GM19023 (cell line): Measurements from ENCODE around the gene DLGAP1.
"Not testable (repeated sequence)": the region's sequence is repeated elsewhere in the genome, so short reads cannot be mapped to it uniquely, and the experiment has no call there.

Source experiments
- ATAC-seq: cut with Tn5 transposase; IDR thresholded peaks from one replicate; pipeline ENCODE4 v1.9.1; 2021; ENCODE audit warnings: mild to moderate bottlenecking, moderate library complexity; ENCODE audit not compliant: unreplicated experiment

The DLGAP1 gene

GRCh38 chr18:3599195-3599594 lies 855.9 kb downstream of the DLGAP1 start:
- ATAC-seq, result no peak

DNA sequence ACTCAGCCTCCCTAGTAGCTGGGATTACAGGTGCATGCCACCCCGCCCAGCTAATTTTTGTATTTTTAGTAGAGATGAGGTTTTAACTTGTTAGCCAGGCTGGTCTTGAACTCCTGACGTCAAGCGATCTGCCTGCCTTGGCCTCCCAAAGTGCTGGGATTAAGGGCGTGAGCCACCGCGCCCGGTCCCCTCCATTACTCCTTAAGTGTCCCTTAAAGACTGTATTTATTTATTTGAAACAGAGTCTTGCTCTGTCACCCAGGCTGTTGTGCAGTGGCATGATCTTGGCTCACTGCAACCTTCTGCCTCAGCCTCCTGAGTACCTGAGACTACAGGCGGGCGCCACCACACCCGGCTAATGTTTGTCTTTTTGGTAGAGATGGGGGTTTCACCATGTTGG lies 856.5 kb downstream of the DLGAP1 start:
- no peak for ATAC-seq

DNA sequence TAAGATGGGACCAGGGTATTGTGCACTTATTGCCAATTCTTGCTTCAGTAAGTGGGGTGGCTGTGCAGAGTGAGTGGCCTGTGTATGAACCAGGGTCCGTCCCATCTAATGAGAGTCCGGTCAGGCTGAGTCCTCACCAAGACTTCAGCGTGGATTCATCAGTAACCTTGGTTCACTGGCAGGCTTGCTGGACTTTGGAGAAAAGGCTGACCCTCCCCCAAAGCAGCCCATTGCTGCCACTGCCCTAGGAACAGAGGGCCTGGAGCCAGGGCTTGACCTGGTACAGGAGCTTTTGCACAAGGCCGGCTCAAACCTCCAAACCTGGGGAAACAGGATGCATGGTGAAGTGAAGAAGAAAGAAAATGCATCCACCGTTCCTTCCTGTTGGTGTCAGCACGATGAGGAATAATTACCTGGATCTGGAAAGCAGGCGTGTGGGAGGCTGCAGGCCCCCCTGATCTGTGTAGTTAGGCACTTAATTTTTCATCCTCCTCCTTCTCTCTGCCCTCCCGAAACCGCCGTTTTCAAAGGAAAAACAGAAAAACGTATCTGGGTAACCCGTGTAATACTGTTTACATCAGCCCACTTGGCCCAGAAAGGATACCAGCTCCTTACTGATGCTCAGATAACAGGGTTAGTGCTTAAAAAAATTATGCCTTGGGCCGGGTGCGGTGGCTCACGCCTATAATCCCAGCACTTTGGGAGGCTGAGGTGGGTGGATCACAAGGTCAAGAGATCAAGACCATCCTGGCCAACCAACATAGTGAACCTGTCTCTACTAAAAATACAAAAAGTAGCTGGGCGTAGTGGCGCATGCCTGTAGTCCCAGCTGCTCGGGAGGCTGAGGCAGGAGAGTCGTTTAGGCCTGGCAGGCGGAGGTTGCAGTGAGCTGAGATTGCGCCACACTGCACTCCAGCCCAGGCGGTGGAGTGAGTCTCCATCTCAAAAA lies 857.4 kb downstream of the DLGAP1 start:
- ATAC-seq, result no peak

DNA sequence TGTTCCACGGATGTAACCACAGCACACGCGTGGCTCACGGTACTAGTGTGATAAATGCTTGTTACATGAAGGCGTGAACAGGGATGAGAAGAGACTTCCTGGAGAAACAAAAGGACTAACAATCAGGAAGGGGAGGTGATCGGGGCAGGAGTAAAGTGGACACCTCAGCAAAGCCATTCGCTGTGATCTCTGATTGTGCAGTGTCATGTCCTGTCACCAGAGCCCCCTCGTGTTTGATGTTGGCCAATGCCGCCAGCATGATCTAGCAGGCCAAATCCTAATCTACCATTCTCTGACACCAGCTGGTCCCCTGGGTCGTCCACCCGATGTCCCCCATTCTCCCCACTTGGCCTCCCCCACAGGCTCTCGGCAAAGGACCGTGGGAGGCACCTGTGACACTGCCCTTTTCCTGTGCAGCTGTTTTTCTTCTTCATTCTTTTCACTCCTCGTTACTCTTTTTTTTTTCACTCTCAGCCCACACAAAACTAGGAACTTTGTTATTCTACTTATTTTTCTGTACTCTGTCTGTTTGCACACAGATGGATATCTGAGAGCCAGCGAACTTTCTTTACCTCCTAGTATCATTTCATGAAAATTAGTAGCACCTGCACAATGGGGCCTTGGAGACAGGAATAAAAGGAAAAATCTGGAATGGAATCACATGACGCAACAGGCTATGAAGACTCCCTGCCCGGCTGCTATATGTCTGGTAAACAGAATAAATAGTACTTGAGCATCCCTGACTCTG lies 858.3 kb downstream of the DLGAP1 start:
- no peak for ATAC-seq

DNA sequence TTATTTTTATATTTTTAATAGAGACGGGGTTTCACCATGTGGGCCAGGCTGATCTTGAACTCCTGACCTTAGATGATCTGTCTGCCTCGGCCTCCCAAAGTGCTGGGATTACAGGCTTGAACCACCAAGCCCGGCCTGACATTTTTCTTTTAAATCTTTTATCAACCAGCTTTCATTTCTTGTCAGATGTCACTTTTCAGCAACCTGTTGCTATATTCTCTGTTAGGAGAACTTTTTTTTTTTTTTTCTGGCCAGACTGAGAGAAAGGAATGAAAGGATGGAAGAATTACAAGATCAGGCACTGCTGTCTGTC lies 858.8 kb downstream of the DLGAP1 start:
- ATAC-seq, result no peak

GRCh38 chr18:3595369-3596273 lies 859.5 kb downstream of the DLGAP1 start:
- peak; percentile 38 for ATAC-seq

GRCh38 chr18:3594760-3595368 lies 860.2 kb downstream of the DLGAP1 start:
- no peak for ATAC-seq

DNA sequence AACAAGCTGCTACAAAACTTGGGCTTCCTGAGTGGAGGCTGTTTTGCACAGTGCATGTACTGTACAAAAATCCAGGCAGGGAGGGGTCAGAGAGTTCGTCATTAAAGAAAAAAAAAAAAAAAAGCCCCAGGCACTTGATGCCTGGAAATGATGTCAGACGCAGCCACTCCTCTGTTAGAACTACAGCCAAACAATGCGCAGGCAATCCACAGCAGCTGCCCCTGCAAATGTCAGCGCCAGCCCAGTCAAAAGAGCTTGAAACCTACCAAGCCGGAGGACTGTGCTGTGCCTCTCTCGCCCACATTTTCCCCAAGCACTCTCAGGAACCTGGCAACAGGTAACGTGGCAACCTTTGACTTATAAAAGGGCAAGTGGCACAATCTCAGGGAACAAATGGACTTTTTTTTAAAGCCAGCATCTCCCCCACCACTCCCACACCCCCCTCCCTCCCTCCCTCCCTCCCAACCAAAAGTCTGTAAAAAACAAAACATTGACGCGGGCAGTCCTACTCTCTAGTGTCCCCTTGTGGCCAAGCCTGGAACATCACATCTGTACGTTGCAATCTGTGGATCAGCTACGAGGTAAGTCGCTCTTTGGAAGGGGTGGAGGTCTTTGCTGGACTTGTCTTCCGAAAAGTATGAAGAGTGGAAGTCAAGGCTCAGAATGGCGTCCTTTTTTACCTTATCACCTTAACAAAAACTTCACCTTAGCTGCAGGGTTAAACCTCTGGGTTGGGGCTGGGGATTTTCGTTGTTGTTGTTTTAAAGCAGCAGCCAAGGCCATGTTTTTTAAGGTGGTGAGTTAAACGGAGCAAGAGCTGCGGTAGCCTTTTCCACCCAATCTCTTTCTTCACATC lies 861.0 kb downstream of the DLGAP1 start:
- peak; percentile 60 for ATAC-seq

DNA sequence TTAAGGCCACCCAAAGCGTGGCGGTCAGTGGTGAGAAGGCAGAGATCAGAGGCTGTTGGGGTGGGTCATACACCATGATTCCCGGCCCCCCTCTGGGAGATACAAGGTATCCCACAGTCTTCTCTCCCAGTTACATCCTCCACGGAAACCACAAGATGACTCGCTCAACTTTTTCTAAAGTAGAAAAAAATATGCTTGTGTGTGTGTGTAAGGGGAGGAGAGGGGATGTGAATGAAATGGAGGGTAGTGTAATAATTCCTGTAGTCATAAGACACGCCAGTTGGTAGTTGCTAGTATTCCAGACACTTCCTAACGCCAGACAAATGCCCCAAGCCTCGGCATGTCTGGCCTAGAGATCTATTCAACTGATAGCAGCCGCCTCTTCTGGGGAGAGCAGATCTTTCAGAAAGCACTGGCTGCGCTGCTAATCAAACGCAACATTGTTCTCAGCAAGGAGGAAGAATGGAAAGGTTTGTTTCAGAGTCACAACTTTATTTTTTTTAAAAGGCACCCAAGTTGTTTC lies 861.7 kb downstream of the DLGAP1 start:
- no peak for ATAC-seq

GRCh38 chr18:3592864-3593263 lies 862.2 kb downstream of the DLGAP1 start:
- ATAC-seq, result no peak

GRCh38 chr18:3590096-3590630 lies 864.9 kb downstream of the DLGAP1 start:
- no peak for ATAC-seq

- ATAC-seq, result peak; percentile 11
These were observed 869.2 kb downstream of the DLGAP1 start for GRCh38 chr18:3585656-3586509.

DNA sequence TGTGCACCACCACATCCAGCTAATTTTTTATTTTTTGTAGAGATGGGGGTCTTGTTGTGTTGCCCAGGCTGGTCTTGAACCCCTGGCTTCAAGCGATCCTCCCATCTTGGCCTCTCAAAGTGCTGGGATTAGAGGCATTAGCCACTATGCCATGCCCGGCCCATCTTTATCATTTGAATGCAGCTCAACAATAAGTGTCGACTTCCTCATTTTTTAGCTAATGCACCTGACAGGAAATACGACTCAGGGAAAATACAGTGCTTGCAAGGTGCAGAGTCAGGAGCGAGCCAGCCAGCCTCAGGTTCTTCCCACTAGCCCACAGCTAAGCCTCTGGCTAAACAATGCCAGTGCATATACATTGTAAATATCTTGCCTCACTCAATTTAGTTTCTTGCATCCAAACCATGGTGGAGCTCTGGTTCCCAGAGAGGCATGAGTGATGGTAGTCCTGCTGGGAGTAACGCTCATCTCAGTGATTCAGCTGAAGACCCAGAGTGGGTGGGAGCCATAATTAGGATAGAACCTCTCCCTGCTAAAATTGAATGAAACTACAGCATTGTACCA lies 870.1 kb downstream of the DLGAP1 start:
- ATAC-seq, result no peak

DNA sequence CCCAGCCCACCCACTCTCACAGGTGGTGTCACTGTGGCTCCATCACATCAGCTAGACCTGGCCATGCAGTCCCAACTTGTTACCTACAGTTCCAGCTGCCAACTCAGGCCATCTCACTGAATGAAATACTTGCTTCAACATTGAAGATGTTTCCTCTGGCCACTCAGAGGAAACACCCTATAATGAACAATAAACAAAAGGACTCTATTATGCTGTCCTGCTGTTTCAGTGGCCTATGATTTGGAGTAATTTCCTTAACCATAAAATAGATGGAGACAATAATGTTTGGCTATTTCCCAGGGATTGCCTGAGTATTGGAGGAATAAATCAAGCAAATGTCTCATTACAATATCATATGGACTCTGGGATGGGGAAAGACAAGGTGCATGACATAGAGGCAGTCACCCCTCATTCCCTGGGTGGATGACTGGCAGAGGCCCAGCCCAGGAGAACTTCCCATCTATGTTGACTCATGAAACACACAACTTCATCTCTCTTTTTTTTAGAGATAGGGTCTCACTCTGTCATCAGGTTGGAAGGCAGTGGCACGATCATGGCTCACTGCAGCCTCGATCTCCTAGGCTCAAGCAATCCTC lies 870.7 kb downstream of the DLGAP1 start:
- ATAC-seq, result no peak

DNA sequence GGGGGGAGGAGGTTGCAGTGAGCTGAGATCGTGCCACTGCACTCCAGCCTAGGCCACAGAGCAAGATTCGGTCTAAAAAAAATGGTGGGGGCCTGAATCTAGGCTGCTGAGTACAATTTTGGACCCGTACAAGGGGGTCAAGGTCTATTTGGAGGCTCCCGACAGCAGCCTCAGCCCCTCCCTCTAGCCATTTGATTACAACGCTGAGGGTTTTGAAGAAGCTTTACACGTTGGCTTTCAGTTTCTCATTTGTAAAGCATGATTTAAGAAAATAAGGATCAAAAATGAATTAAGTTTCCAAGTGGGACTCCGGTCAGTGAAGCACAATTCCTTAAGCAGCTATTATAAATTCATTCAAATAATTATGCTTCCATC lies 871.2 kb downstream of the DLGAP1 start:
- no peak for ATAC-seq

DNA sequence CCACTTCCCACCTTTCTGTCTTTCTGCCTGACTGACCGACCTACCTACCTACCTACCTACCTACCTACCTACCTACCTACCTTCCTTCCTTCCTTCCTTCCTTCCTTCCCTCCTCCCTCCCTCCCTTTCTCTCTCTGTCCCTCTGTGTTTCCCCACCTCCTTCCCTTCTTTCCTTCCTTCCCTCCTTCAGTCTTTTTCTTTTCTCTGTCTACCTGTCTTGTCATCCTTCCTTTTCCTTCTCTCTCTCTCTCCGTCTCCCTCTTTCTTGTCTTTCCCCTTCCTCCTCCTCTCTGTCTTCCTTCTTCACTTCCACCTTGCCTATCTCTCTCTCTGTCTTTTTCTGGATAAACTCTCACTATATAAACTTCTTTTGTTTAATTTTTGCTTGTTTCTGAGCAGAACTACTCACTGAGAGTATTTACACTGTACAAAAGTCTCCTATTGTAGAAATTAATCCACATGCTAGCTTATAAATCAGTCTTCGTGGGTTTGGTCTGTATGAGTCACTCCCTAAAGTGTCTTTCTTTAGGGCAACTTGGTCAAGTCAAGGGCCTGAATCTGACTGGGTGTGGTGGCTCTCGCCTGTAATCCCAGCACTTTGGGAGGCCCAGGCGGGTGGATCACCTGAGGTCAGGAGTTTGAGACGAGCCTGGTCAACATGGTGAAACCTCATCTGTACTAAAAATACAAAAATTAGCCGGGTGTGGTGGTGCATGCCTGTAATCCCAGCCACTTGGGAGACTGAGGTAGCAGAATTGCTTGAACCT lies 871.8 kb downstream of the DLGAP1 start:
- not testable (repeated sequence) for ATAC-seq

DNA sequence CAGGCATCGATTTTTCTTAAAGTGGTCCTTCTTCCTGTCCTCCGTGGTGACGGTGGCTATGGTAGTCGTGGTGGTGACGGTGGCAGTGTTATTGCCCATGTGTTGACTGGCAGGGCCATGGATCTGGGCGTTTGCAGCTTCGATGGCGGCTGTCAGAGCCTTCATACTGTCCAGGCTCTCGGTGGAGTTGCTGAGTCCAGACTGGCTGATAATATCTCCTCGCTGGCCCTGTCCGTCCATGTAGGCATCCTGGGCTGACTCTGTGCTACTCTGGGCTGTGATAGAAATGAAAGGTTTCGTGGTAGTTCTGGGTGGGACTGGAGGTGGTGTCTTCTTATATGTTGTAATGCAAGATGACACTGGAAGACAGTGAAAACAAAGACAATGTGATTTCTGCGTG lies 873.2 kb downstream of the DLGAP1 start:
- no peak for ATAC-seq
